OCI-LY3 (cell line): ENCODE measurements around the gene MACF1.

Source experiments
- H2AFZ ChIP-seq: fragments of 200-600, 300-600 bp; shearing (Covaris generic); 2 replicates; pipeline ENCODE4 v1.6.0; 2014; ENCODE audit warnings: antibody characterized with exemption, low read depth, low read length
- H3K27ac ChIP-seq: fragments of 200-600, 300-600 bp; sonication (generic); 2 replicates; pipeline ENCODE4 v1.5.1; 2014; ENCODE audit warnings: mild to moderate bottlenecking, low read length, moderate library complexity, mixed read lengths
- H3K27me3 ChIP-seq: fragments of 200-600, 300-600 bp; sonication (generic); 2 replicates; pipeline ENCODE4 v1.6.1; 2014; ENCODE audit warnings: low read depth, low read length, mixed read lengths
- H3K36me3 ChIP-seq: fragments of 200-600, 300-600 bp; sonication (generic); replicated peaks from 2 replicates; pipeline ENCODE3; 2014; ENCODE audit warnings: low read depth, low read length, mixed read lengths
- H3K4me1 ChIP-seq: fragments of 300-600, 200-600 bp; sonication (generic); 2 replicates; pipeline ENCODE4 v1.6.1; 2014; ENCODE audit warnings: low read length, mixed read lengths
- H3K4me2 ChIP-seq: fragments of 200-600, 300-600 bp; sonication (generic); 2 replicates; pipeline ENCODE4 v1.6.1; 2014; ENCODE audit warnings: low read length, mixed read lengths
- H3K4me3 ChIP-seq: fragments of 300-600, 200-600 bp; sonication (generic); 2 replicates; pipeline ENCODE4 v1.5.1; 2014; ENCODE audit warnings: antibody characterized with exemption, mild to moderate bottlenecking, low read length, moderate library complexity
- H3K79me2 ChIP-seq: fragments of 300-600, 200-600 bp; shearing (Covaris generic); 2 replicates; pipeline ENCODE4 v1.6.1; 2014; ENCODE audit warnings: mild to moderate bottlenecking, low read length, mixed read lengths
- H3K9ac ChIP-seq: fragments of 300-600, 200-600 bp; shearing (Covaris generic); 2 replicates; pipeline ENCODE4 v1.6.0; 2014; ENCODE audit warnings: mild to moderate bottlenecking, low read length, moderate library complexity
- H3K9me3 ChIP-seq: fragments of 200-600, 300-600 bp; shearing (Covaris generic); 2 replicates; pipeline ENCODE4 v1.6.1; 2014; ENCODE audit warnings: low read length, mixed read lengths; ENCODE audit not compliant: insufficient read depth
- H4K20me1 ChIP-seq: fragments of 200-600, 300-600 bp; sonication (generic); 2 replicates; pipeline ENCODE4 v1.6.1; 2016; ENCODE audit warnings: low read length, mixed read lengths; ENCODE audit not compliant: insufficient read depth
- CTCF ChIP-seq: fragments of 200-600, 300-600 bp; sonication (generic); IDR thresholded peaks from 2 replicates; pipeline ENCODE4 v1.5.1; 2014; ENCODE audit warnings: antibody characterized with exemption, low read length, low read depth
- EZH2phosphoT487 ChIP-seq: fragments of 200-600 bp; shearing (Covaris generic); IDR thresholded peaks from 2 replicates; pipeline ENCODE4 v1.6.1; 2018; ENCODE audit warnings: antibody characterized with exemption, mixed run types, low read depth

Gene MACF1

GRCh38 chr1:39283858-39284257 is 79.4 kb downstream of the MACF1 start:
- Histone ChIP-seq H2AFZ (no peak overlapping the region), H3K4me3 (no peak overlapping the region), H3K79me2 (peaks cover 2% of the 10 kb centered on the region; the same call in 1 of the 2 replicates), H3K9ac (no peak overlapping the region), H3K9me3 (no peaks in the 10 kb centered on the region), H3K27ac (no peak overlapping the region), H4K20me1 (no peaks in the 10 kb centered on the region), H3K36me3 (peaks cover 11% of the 10 kb centered on the region), H3K27me3 (no peaks in the 10 kb centered on the region), H3K4me1 (no peaks in the 10 kb centered on the region), H3K4me2 (no peak overlapping the region)
- TF ChIP-seq CTCF (no peak), EZH2phosphoT487 (no peak)

DNA sequence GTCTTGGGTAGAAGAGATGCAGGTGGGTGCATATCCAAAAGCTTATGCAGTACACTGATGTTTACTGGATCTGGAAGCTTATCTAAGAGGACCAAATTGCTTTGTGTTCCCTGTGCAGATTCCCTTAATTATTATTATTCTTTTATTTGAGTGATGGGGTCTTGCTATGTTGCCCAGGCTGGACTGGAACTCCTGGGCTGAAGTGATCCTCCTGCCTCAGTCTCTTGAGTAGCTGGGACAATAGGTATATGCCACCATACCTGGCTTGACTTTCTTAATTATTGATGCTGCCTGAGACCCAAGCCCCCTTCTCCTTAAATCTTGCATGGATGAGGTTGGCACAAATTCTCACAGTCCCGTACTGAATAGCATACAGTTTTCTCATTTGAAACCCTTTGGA is 83.0 kb downstream of the MACF1 start:
- no peak overlapping the region for H3K4me2 ChIP-seq
- H2AFZ ChIP-seq: no peak overlapping the region
- no peak overlapping the region for H3K9ac ChIP-seq
- H3K4me1 ChIP-seq: peaks cover 12% of the 10 kb centered on the region
- H3K79me2 ChIP-seq: no peaks in the 10 kb centered on the region
- H3K9me3 ChIP-seq: no peaks in the 10 kb centered on the region
- H3K27me3 ChIP-seq: no peaks in the 10 kb centered on the region
- no peak overlapping the region for H3K4me3 ChIP-seq
- TF ChIP-seq CTCF: no peak
- TF ChIP-seq EZH2phosphoT487: no peak
- peaks cover 12% of the 10 kb centered on the region for H3K36me3 ChIP-seq
- no peak overlapping the region for H3K27ac ChIP-seq
- H4K20me1 ChIP-seq: no peaks in the 10 kb centered on the region

DNA sequence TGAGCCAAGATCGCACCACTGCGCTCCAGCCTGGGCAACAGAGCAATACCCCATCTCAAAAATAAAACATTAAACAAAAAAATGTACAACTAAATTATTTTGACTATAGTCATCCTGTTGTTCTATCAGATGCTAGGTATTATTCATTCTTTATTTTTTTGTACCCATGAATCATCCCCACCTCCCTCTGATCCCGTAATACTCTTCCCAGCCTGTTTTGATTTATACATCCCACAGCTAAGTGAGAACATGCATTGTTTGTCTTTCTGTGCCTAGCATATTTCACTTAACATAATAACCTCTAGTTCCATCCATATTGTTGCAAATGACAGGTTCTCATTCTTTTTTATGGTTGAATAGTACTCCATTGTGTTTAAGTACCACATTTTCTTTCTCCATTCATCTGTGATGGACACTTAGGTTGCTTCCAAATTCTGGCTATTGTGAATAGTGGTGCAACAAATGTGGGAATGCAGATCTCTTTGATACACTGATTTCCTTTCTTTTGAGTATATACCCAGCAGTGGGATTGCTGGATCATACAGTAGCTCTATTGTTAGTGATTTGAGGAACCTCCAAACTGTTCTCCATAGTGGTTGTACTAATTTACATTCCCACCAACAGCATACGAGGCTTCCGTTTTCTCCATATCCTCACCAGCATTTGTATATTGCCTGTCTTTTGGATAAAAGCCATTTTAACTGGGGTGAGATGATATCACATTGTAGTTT is 84.4 kb downstream of the MACF1 start:
- H4K20me1 ChIP-seq: no peaks in the 10 kb centered on the region
- no peaks in the 10 kb centered on the region for H3K9me3 ChIP-seq
- no peak overlapping the region for H3K4me3 ChIP-seq
- no peaks in the 10 kb centered on the region for H3K27me3 ChIP-seq
- TF ChIP-seq EZH2phosphoT487: no peak
- TF ChIP-seq CTCF: no peak
- H2AFZ ChIP-seq: no peak overlapping the region
- H3K4me2 ChIP-seq: no peak overlapping the region
- H3K79me2 ChIP-seq: no peaks in the 10 kb centered on the region
- peaks cover 12% of the 10 kb centered on the region for H3K4me1 ChIP-seq
- H3K9ac ChIP-seq: no peak overlapping the region
- no peak overlapping the region for H3K27ac ChIP-seq
- peaks cover 14% of the 10 kb centered on the region for H3K36me3 ChIP-seq

GRCh38 chr1:39292401-39292800 is 87.9 kb downstream of the MACF1 start:
- H3K79me2 ChIP-seq: no peaks in the 10 kb centered on the region
- no peak overlapping the region for H3K9ac ChIP-seq
- H3K36me3 ChIP-seq: peaks cover 17% of the 10 kb centered on the region
- no peak overlapping the region for H3K27ac ChIP-seq
- no peak overlapping the region for H3K4me2 ChIP-seq
- TF ChIP-seq CTCF (no peak), EZH2phosphoT487 (no peak)
- no peaks in the 10 kb centered on the region for H4K20me1 ChIP-seq
- H3K4me3 ChIP-seq: no peak overlapping the region
- no peaks in the 10 kb centered on the region for H3K27me3 ChIP-seq
- H3K4me1 ChIP-seq: peaks cover 12% of the 10 kb centered on the region
- no peaks in the 10 kb centered on the region for H3K9me3 ChIP-seq
- no peak overlapping the region for H2AFZ ChIP-seq
